Caco-2 (cell line): ENCODE results near the gene CCDC54. TPM values are rescaled to one million over a fixed set of nuclear protein-coding genes. Genes with fewer than 3 reads are reported as not detected.

Experiments
- BruUV-seq: library from RNA; stranded (reverse); fragments of 400-500 nt; replicated peaks from 2 replicates; lab custom pipeline; 2021; lab: Mats Ljungman, UMichigan
- CTCF ChIA-PET: fragments of 300-600 bp; sonication (Branson Sonifier 250); formaldehyde crosslinking; loops from one replicate; lab custom pipeline; 2022; ENCODE audit warnings: antibody characterized with exemption; lab: Charles Lee
- POLR2A ChIA-PET: fragments of 300-600 bp; sonication (Branson Sonifier 250); formaldehyde crosslinking; loops from one replicate; lab custom pipeline; 2022; ENCODE audit warnings: antibody characterized with exemption; lab: Charles Lee
- DNase-seq, 2 experiments: peaks; one replicate each; pipeline versions ENCODE4 v3.0.0 to v3.0.0-alpha.2; 2020 to 2022
- H3K27me3 ChIP-seq: replicated peaks from 2 replicates; pipeline ENCODE4 v1.6.0; 2011; ENCODE audit warnings: low read length; ENCODE audit not compliant: control insufficient read depth, insufficient read depth
- H3K36me3 ChIP-seq: 2 replicates; pipeline ENCODE4 v1.5.1; 2011; ENCODE audit warnings: low read length; ENCODE audit not compliant: control insufficient read depth, insufficient read depth
- H3K4me1 ChIP-seq: fragments of 250-450 bp; sonication (Bioruptor Pico); 2 replicates; pipeline ENCODE4 v1.5.1; 2020; ENCODE audit warnings: mild to moderate bottlenecking
- H3K4me3 ChIP-seq: 2 replicates; pipeline ENCODE4 v1.5.1; 2011; ENCODE audit warnings: low read depth, mild to moderate bottlenecking, control low read depth, low read length
- H3K9me3 ChIP-seq: fragments of 250-450 bp; sonication (Bioruptor Pico); 2 replicates; pipeline ENCODE4 v1.5.1; 2020; ENCODE audit warnings: mild to moderate bottlenecking, moderate library complexity
- H3K27ac Mint-ChIP-seq: one replicate; pipeline ENCODE4 v1.8.0; 2022; ENCODE audit warnings: mixed read lengths; ENCODE audit not compliant: unreplicated experiment
- H3K27me3 Mint-ChIP-seq: one replicate; pipeline ENCODE4 v1.8.0; 2022; ENCODE audit warnings: mixed read lengths; ENCODE audit not compliant: insufficient read depth, unreplicated experiment
- H3K36me3 Mint-ChIP-seq: one replicate; pipeline ENCODE4 v1.8.0; 2022; ENCODE audit warnings: mild to moderate bottlenecking, mixed read lengths; ENCODE audit not compliant: insufficient read depth, unreplicated experiment
- H3K4me1 Mint-ChIP-seq: one replicate; pipeline ENCODE4 v1.8.0; 2022; ENCODE audit warnings: low read depth, mixed read lengths; ENCODE audit not compliant: unreplicated experiment
- H3K4me3 Mint-ChIP-seq: one replicate; pipeline ENCODE4 v1.8.0; 2022; ENCODE audit warnings: mild to moderate bottlenecking, moderate library complexity, mixed read lengths; ENCODE audit not compliant: unreplicated experiment
- H3K9me3 Mint-ChIP-seq: one replicate; pipeline ENCODE4 v1.8.0; 2022; ENCODE audit warnings: mixed read lengths; ENCODE audit not compliant: unreplicated experiment
- intact Hi-C: fragments of 100-400 bp; cut with micrococcal nuclease; formaldehyde crosslinking; loops from one replicate; pipeline ENCODE4 v1.10.0; 2022; ENCODE audit not compliant: unreplicated experiment
- total RNA-seq: library from RNA; stranded (reverse); gene quantifications from 2 replicates; pipeline ENCODE4 v1.2.3, GENCODE V29; 2022
- TF ChIP-seq, protein P1 (sequence below), 2 experiments: fragments of 200-600 bp in 1 of 2; IDR thresholded peaks; 1 replicate in 1 of 2; 2 replicates in 1 of 2; pipeline versions ENCODE4 v1.5.1 to v1.8.0; 2011 to 2022; ENCODE audit warnings: antibody characterized with exemption in 1 of 2, control low read depth in 1 of 2, inconsistent platforms in 1 of 2, low read depth in 1 of 2, low read length in 1 of 2, mild to moderate bottlenecking in 1 of 2, moderate library complexity in 1 of 2; ENCODE audit not compliant: insufficient read depth in 1 of 2, severe bottlenecking in 1 of 2, unreplicated experiment in 1 of 2

CCDC54 gene
- total RNA-seq, 1 experiment from 2014 or later = not detected

DNA sequence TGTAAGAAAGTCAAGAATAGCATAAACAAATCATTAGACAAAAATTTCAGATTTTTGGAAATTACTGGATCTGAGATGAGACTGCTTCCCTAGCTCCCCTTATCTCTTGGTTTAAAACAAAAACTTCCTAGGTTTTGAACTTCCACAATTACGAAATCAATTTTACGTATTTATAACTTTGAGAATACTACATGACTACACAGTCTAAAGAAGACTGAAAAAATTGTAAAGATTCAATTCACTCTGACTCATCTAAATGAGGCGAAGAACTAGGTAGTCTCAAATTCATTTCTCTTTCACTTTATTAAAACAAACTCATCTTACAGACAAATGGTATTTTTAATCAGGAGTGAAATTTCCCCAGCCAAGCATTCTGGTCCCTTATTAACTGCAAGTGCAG is 10.3 kb downstream of the CCDC54 start:
- H3K4me3 ChIP-seq = no peak overlapping the region
- no peaks in the 10 kb centered on the region for H3K4me1 Mint-ChIP-seq
- no peak for DNase-seq
- intact Hi-C loops = no loop called here
- CTCF ChIA-PET = no interaction called here
- no peaks in the 10 kb centered on the region for H3K36me3 Mint-ChIP-seq
- H3K27me3 ChIP-seq = no peaks in the 10 kb centered on the region
- peaks cover 11% of the 10 kb centered on the region for H3K27me3 Mint-ChIP-seq
- no peak overlapping the region for H3K27ac Mint-ChIP-seq
- no peak overlapping the region for H3K4me3 Mint-ChIP-seq
- no peaks in the 10 kb centered on the region for H3K36me3 ChIP-seq
- H3K9me3 ChIP-seq = no peaks in the 10 kb centered on the region
- POLR2A ChIA-PET = no interaction called here
- TF ChIP-seq, protein P1, sequence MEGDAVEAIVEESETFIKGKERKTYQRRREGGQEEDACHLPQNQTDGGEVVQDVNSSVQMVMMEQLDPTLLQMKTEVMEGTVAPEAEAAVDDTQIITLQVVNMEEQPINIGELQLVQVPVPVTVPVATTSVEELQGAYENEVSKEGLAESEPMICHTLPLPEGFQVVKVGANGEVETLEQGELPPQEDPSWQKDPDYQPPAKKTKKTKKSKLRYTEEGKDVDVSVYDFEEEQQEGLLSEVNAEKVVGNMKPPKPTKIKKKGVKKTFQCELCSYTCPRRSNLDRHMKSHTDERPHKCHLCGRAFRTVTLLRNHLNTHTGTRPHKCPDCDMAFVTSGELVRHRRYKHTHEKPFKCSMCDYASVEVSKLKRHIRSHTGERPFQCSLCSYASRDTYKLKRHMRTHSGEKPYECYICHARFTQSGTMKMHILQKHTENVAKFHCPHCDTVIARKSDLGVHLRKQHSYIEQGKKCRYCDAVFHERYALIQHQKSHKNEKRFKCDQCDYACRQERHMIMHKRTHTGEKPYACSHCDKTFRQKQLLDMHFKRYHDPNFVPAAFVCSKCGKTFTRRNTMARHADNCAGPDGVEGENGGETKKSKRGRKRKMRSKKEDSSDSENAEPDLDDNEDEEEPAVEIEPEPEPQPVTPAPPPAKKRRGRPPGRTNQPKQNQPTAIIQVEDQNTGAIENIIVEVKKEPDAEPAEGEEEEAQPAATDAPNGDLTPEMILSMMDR (IDR thresholded peaks at IDR 0.05; ENCODE audit: insufficient read depth in 1 of 2, low read depth in 1 of 2, low read length in 1 of 2, severe bottlenecking in 1 of 2, unreplicated experiment in 1 of 2) = no peak
- H3K9me3 Mint-ChIP-seq = no peaks in the 10 kb centered on the region
- BruUV-seq = no TSS peak
- H3K4me1 ChIP-seq = no peaks in the 10 kb centered on the region; the same call in 1 of the 2 replicates

DNA sequence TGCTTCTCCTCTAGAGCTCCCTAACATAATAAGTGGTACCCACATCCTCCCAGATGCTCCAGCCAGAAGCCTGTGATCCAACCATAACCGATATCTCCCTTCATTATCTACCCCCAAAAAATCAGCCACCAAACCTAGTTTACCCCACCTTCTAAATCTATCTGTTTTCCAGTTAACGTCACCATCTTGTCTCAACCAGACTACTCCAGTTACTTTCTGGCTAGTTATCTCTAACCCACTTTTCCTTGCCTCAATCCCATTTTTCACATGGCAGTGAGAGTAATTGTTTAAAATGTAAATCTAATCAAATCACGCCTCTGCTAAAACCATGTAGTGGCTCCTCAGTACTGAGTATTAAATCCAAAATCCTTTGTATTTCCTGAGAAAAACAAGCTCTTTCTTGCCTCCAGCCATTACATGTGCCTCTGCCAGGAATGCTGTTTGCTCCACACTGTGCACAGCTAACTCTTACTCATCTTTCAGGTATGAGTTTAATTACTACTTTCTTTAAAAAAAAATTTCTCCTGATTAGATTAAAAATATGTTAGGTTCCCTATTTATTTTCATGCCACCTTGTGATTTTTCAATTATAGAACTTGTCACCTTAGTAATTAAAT is 15.4 kb downstream of the CCDC54 start:
- intact Hi-C loops = no loop called here
- Mint-ChIP-seq H3K9me3 (no peaks in the 10 kb centered on the region), H3K27ac (no peak overlapping the region), H3K4me1 (no peaks in the 10 kb centered on the region), H3K27me3 (peaks cover 4% of the 10 kb centered on the region), H3K4me3 (no peak overlapping the region), H3K36me3 (no peaks in the 10 kb centered on the region)
- Histone ChIP-seq H3K4me3 (no peak overlapping the region), H3K9me3 (no peaks in the 10 kb centered on the region), H3K4me1 (no peaks in the 10 kb centered on the region; the same call in 1 of the 2 replicates), H3K36me3 (no peaks in the 10 kb centered on the region), H3K27me3 (no peaks in the 10 kb centered on the region)
- ChIA-PET POLR2A (no interaction called here), CTCF (no interaction called here)
- DNase-seq = no peak
- BruUV-seq = no TSS peak
- TF ChIP-seq, protein P1 (IDR thresholded peaks at IDR 0.05; ENCODE audit: insufficient read depth in 1 of 2, low read depth in 1 of 2, low read length in 1 of 2, severe bottlenecking in 1 of 2, unreplicated experiment in 1 of 2) = no peak

DNA sequence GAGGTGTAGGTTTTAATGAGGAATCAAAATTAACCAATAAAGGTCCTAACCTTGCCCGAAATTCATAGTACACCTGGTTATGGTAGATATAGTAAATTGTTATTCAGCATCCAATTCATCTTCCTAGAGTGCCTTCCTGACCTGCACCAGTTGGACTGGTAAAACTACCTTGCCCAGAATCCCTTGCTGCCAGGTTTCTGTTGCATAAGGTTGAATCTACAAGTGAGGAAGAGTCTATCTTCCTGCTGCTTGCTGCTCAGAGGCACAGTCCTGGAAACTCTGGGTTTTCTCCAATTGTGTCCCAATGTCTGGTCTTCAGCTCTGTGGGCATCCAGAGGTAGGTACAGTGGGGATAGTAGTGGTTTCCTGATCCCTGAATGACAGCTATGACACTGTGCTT is 17.3 kb downstream of the CCDC54 start:
- Mint-ChIP-seq H3K4me1 (no peaks in the 10 kb centered on the region), H3K36me3 (no peaks in the 10 kb centered on the region), H3K9me3 (no peaks in the 10 kb centered on the region), H3K4me3 (no peak overlapping the region), H3K27me3 (peaks cover under 1% of the 10 kb centered on the region), H3K27ac (no peak overlapping the region)
- BruUV-seq = no TSS peak
- no peaks in the 10 kb centered on the region for H3K27me3 ChIP-seq
- ChIA-PET CTCF (no interaction called here), POLR2A (no interaction called here)
- no peak for DNase-seq
- H3K4me3 ChIP-seq = no peak overlapping the region
- H3K4me1 ChIP-seq = no peaks in the 10 kb centered on the region; the same call in 1 of the 2 replicates
- H3K9me3 ChIP-seq = no peaks in the 10 kb centered on the region
- TF ChIP-seq, protein P1 (IDR thresholded peaks at IDR 0.05; ENCODE audit: insufficient read depth in 1 of 2, low read depth in 1 of 2, low read length in 1 of 2, severe bottlenecking in 1 of 2, unreplicated experiment in 1 of 2) = no peak
- H3K36me3 ChIP-seq = no peaks in the 10 kb centered on the region
- intact Hi-C loops = no loop called here
